Measurements from ENCODE around the gene IGSF21.

IGSF21 gene

DNA sequence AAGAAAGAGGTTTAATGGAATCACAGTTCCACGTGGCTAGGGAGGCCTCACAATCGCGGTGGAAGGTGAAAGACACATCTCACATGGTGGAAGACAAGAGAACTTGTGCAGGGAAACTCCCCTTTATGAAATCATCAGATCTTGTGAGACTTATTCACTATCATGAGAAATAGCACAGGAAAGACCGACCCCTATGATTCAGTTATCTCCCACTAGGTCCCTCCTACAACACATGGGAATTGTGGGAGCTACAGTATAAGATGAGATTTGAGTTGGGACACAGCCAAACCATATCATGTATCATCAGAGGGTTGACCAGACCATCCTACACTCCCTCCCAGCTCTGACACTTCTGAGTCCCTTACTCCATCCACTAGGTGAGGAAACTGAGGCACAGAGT, 229.2 kb downstream of the IGSF21 start:
- Histone ChIP-seq H3K27me3 (ENCODE audit: low read depth, low read length) (no peaks in the 10 kb centered on the region), H3K79me2 (ENCODE audit: low read length) (no peaks in the 10 kb centered on the region), H3K27ac (ENCODE audit: low read length) (no peak overlapping the region), H2AFZ (ENCODE audit: low read depth, low read length) (no peak overlapping the region), H3K4me1 (ENCODE audit: low read length) (no peaks in the 10 kb centered on the region), H3K4me2 (ENCODE audit: low read length) (no peak overlapping the region), H3K4me3 (ENCODE audit: low read length) (no peak overlapping the region), H3K9ac (ENCODE audit: low read length) (no peak overlapping the region), H4K20me1 (ENCODE audit: insufficient read depth, low read length) (no peaks in the 10 kb centered on the region), H3K36me3 (replicated peaks; ENCODE audit: low read depth, low read length) (no peaks in the 10 kb centered on the region), H3K9me3 (ENCODE audit: insufficient read depth, low read length) (no peaks in the 10 kb centered on the region)
- TF ChIP-seq, protein P1, sequence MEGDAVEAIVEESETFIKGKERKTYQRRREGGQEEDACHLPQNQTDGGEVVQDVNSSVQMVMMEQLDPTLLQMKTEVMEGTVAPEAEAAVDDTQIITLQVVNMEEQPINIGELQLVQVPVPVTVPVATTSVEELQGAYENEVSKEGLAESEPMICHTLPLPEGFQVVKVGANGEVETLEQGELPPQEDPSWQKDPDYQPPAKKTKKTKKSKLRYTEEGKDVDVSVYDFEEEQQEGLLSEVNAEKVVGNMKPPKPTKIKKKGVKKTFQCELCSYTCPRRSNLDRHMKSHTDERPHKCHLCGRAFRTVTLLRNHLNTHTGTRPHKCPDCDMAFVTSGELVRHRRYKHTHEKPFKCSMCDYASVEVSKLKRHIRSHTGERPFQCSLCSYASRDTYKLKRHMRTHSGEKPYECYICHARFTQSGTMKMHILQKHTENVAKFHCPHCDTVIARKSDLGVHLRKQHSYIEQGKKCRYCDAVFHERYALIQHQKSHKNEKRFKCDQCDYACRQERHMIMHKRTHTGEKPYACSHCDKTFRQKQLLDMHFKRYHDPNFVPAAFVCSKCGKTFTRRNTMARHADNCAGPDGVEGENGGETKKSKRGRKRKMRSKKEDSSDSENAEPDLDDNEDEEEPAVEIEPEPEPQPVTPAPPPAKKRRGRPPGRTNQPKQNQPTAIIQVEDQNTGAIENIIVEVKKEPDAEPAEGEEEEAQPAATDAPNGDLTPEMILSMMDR (IDR thresholded peaks at IDR 0.05; ENCODE audit: low read depth, low read length): no peak

DNA sequence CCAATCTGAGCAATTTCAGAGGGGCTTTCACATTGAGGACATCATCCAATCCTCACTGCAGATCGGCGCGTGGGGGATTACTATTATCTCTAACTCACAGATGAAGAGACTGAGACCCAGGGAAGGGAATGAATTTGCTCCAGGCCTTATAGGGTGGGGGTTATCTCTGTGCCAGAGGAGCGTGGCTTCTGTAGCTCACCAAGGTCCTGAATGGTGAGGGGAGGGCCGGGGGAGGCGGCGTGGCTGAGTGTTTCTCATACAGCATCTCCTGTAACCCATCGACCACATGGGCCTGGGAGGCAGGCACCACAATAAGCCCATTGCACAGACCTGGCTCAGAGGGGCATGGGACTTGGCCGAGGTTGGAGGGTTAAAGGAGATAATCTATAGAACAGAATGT, 230.2 kb downstream of the IGSF21 start:
- no peak overlapping the region for H3K4me2 ChIP-seq (ENCODE audit: low read length)
- no peaks in the 10 kb centered on the region for H3K27me3 ChIP-seq (ENCODE audit: low read depth, low read length)
- no peaks in the 10 kb centered on the region for H4K20me1 ChIP-seq (ENCODE audit: insufficient read depth, low read length)
- H3K4me1 ChIP-seq (ENCODE audit: low read length): no peaks in the 10 kb centered on the region
- no peaks in the 10 kb centered on the region for H3K9me3 ChIP-seq (ENCODE audit: insufficient read depth, low read length)
- TF ChIP-seq, protein P1 (IDR thresholded peaks at IDR 0.05; ENCODE audit: low read depth, low read length): no peak
- H3K79me2 ChIP-seq (ENCODE audit: low read length): no peaks in the 10 kb centered on the region
- no peak overlapping the region for H3K27ac ChIP-seq (ENCODE audit: low read length)
- no peak overlapping the region for H3K4me3 ChIP-seq (ENCODE audit: low read length)
- no peak overlapping the region for H3K9ac ChIP-seq (ENCODE audit: low read length)
- no peaks in the 10 kb centered on the region for H3K36me3 ChIP-seq (replicated peaks; ENCODE audit: low read depth, low read length)
- H2AFZ ChIP-seq (ENCODE audit: low read depth, low read length): no peak overlapping the region

DNA sequence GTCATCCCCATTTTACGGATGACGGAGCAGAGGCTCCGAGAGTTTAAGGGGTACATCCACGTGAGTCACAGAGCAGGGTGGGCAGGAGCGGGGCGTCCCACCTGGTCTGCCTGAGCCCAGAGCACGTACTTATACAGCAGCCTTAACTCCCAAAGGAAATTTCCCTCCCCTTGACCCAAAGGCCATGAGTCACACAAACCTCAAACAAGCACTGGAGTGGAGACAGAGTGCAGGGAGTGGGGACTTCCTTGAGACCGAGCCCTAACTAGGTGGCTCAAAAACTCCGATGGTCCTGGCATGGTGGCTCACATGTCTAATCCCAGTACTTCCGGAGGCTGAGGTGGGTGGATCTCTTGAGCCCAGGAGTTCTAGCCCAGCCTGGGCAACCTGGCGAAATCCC, 231.6 kb downstream of the IGSF21 start:
- no peak for TF ChIP-seq EZH2phosphoT487 (IDR thresholded peaks at IDR 0.05; ENCODE audit: low read depth)
- TF ChIP-seq, protein P1 (IDR thresholded peaks at IDR 0.05; ENCODE audit: low read depth, low read length): no peak
- no peaks in the 10 kb centered on the region for H3K9me3 ChIP-seq (ENCODE audit: insufficient read depth, low read length)
- no peaks in the 10 kb centered on the region for H3K79me2 ChIP-seq (ENCODE audit: low read length)
- no peak overlapping the region for H3K4me3 ChIP-seq (ENCODE audit: low read length)
- H3K9ac ChIP-seq (ENCODE audit: low read length): no peak overlapping the region
- no peak overlapping the region for H3K4me2 ChIP-seq (ENCODE audit: low read length)
- no peak overlapping the region for H3K27ac ChIP-seq (ENCODE audit: low read length)
- H2AFZ ChIP-seq (ENCODE audit: low read depth, low read length): no peak overlapping the region
- no peaks in the 10 kb centered on the region for H3K4me1 ChIP-seq (ENCODE audit: low read length)
- H3K27me3 ChIP-seq (ENCODE audit: low read depth, low read length): no peaks in the 10 kb centered on the region
- H3K36me3 ChIP-seq (replicated peaks; ENCODE audit: low read depth, low read length): no peaks in the 10 kb centered on the region
- no peaks in the 10 kb centered on the region for H4K20me1 ChIP-seq (ENCODE audit: insufficient read depth, low read length)

DNA sequence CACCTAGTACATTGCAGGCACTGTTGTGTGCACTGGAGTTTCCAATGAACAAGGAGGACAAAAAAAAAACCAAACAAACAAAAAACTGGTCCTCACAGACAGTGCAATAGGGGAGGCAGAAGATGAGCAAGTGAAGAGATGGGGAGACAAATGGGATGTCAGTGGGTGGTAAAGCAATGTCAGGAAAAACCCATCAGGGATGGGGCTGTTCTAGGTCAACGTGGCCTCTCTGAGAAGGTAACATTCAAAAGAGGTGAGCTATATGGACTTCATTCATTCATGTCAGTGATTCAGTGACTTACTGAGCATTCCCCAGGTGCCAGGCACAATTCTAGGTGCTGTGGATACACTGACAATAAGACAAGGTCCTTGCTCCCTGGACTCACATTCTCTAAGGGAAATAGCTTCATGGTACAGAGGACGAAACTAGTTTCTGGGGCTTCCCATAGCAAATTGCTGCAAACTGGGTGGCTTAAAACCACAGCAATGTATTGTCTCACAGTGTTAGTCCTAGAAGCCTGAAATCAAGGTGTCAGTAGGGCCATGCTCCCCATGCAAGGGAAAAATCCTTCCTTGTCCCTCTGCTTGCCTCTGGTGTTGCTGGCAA, 232.7 kb downstream of the IGSF21 start:
- TF ChIP-seq, protein P1 (IDR thresholded peaks at IDR 0.05; ENCODE audit: low read depth, low read length): no peak
- TF ChIP-seq EZH2phosphoT487 (IDR thresholded peaks at IDR 0.05; ENCODE audit: low read depth): no peak
- no peaks in the 10 kb centered on the region for H3K9me3 ChIP-seq (ENCODE audit: insufficient read depth, low read length)
- H3K4me3 ChIP-seq (ENCODE audit: low read length): no peak overlapping the region
- no peaks in the 10 kb centered on the region for H3K27me3 ChIP-seq (ENCODE audit: low read depth, low read length)
- H4K20me1 ChIP-seq (ENCODE audit: insufficient read depth, low read length): no peaks in the 10 kb centered on the region
- no peak overlapping the region for H3K27ac ChIP-seq (ENCODE audit: low read length)
- H2AFZ ChIP-seq (ENCODE audit: low read depth, low read length): no peak overlapping the region
- H3K36me3 ChIP-seq (replicated peaks; ENCODE audit: low read depth, low read length): no peaks in the 10 kb centered on the region
- no peak overlapping the region for H3K9ac ChIP-seq (ENCODE audit: low read length)
- H3K4me2 ChIP-seq (ENCODE audit: low read length): no peak overlapping the region
- H3K4me1 ChIP-seq (ENCODE audit: low read length): no peaks in the 10 kb centered on the region
- no peaks in the 10 kb centered on the region for H3K79me2 ChIP-seq (ENCODE audit: low read length)

All from OCI-LY3 (cell line).